HG03103 (cell line): ENCODE data around the gene HS2ST1.
"Not testable (repeated sequence)": the region's sequence is repeated elsewhere in the genome, so short reads cannot be mapped to it uniquely, and the experiment has no call there.

Source experiments
- ATAC-seq: cut with Tn5 transposase; IDR thresholded peaks from one replicate; pipeline ENCODE4 v1.9.1; 2021; ENCODE audit warnings: low read depth; ENCODE audit not compliant: unreplicated experiment

The HS2ST1 gene

GRCh38 chr1:86924324-86924960, 10.0 kb downstream of the HS2ST1 start:
- ATAC-seq: no peak

GRCh38 chr1:86925742-86926141, 11.3 kb downstream of the HS2ST1 start:
- ATAC-seq: no peak

- no peak for ATAC-seq
Measured at GRCh38 chr1:86926883-86927282, 12.4 kb downstream of the HS2ST1 start.

GRCh38 chr1:86928819-86929218, 14.4 kb downstream of the HS2ST1 start:
- no peak for ATAC-seq

GRCh38 chr1:86933051-86933450, 18.6 kb downstream of the HS2ST1 start:
- no peak for ATAC-seq

- no peak for ATAC-seq
Measured at GRCh38 chr1:86933562-86934377, 19.3 kb downstream of the HS2ST1 start.

- no peak for ATAC-seq
Measured at GRCh38 chr1:86938450-86938849, 24.0 kb downstream of the HS2ST1 start.

GRCh38 chr1:86938855-86939254, 24.4 kb downstream of the HS2ST1 start:
- ATAC-seq: no peak

GRCh38 chr1:86939406-86939805, 25.0 kb downstream of the HS2ST1 start:
- no peak for ATAC-seq

GRCh38 chr1:86940599-86940998, 26.2 kb downstream of the HS2ST1 start:
- ATAC-seq: no peak

GRCh38 chr1:86942042-86942441, 27.6 kb downstream of the HS2ST1 start:
- no peak for ATAC-seq

GRCh38 chr1:86942743-86943142, 28.3 kb downstream of the HS2ST1 start:
- no peak for ATAC-seq

- ATAC-seq: no peak
Measured at GRCh38 chr1:86948212-86948611, 33.8 kb downstream of the HS2ST1 start.

GRCh38 chr1:86950712-86951419, 36.4 kb downstream of the HS2ST1 start:
- ATAC-seq: no peak

GRCh38 chr1:86951430-86951829, 37.0 kb downstream of the HS2ST1 start:
- no peak for ATAC-seq

- ATAC-seq: no peak
Measured at GRCh38 chr1:86953167-86953566, 38.7 kb downstream of the HS2ST1 start.

- ATAC-seq: no peak
Measured at GRCh38 chr1:86955678-86956077, 41.2 kb downstream of the HS2ST1 start.

GRCh38 chr1:86956221-86956620, 41.8 kb downstream of the HS2ST1 start:
- no peak for ATAC-seq

- ATAC-seq: no peak
Measured at GRCh38 chr1:86957221-86957620, 42.8 kb downstream of the HS2ST1 start.

GRCh38 chr1:86960548-86960947, 46.1 kb downstream of the HS2ST1 start:
- no peak for ATAC-seq

- ATAC-seq: not testable (repeated sequence)
Measured at GRCh38 chr1:86963841-86964240, 49.4 kb downstream of the HS2ST1 start.
